KBM-7 (cell line): ENCODE measurements around the gene GAS2L2.

Experiments used
- DNase-seq: peaks from one replicate; pipeline ENCODE4 v3.0.0-alpha.2; 2015
- in situ Hi-C: fragments of 300-500 bp; cut with MboI; formaldehyde crosslinking; loops from 2 replicates; pipeline ENCODE4 v1.14.3; 2020; ENCODE audit warnings: low sequenced_read_pairs, low pct_unique_long_range_greater_than_20kb, mixed read lengths

GAS2L2 gene

DNA sequence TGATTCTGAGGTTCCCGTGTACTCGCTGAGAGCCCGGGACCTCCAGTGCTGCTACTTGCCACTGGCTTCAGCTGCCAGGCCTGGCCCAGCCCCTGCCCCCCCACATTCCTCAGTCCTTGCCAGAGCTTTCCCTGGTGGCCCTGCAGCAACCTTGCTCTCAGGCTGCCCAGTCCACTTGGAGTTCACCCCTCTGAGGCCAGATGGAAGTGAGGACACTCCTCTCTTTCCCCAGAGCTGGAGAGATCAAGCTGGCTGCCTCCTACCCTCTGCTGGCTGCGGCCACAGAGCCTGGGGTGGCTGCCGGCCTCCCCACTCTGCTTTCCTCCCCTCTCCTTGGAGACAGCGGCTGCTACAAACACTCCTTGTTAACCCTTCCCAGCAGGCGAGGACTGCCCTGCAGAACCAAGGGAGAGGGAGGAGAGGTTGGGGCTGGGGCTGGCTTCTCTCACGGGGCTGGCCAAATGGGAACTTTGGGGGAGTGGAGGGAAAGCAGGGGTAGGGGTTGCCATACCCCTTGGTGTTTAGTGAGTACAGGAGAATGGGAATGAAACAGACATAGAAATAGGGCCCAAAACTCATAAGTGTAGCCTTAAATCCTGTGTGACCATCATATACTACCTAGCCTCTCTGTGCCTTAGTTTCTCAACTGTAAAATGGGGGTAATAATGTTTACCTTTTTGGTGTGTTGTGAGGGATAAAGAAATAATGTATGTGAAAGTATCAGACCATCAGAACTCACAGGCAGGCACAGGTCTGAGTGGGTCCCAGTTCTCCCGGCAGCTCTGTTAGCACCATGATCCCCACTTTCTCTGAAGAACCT is at the start of gene GAS2L2:
Gene GAS2L2, minus strand, starts transcription at position 295 of the 820 bp plus-strand sequence. CDS start 389 bp downstream, outside the sequence.
- in situ Hi-C loops: no loop called here

DNA sequence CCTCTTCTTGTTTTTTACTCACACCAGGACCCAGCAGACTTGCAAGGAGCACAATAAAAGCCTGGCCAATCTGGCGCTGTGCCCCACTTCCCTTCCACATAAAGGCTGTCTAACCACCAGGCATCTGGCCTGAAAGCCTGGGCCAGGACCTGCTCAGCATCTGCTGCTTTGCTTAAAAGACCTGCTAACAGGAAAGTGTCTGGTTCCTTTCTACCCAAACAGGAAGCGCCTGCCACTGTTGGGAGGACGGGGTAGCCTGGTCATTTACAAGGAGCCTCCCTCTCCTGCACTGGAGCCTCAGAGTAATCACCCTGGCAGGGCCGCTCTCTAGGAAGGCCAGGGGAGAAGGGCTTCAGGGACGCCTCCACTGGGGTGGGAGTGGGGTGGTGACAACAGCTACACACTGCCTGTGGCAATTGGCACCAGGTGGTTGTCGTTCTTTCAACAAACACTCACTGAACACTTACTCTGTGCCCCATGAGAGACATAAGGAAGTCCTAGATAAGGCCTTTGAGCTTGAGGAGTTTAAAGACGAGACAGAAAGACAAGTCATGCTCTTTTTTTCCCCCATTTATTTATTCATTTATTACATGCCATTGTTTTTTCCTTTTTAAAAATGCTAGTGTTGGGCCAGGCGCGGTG is 48.7 kb upstream of the GAS2L2 start:
- in situ Hi-C loops: no loop called here
- peak; percentile 99 for DNase-seq

More for the DNA sequence above, at the start of gene GAS2L2:
- DNase-seq: no peak

DNA sequence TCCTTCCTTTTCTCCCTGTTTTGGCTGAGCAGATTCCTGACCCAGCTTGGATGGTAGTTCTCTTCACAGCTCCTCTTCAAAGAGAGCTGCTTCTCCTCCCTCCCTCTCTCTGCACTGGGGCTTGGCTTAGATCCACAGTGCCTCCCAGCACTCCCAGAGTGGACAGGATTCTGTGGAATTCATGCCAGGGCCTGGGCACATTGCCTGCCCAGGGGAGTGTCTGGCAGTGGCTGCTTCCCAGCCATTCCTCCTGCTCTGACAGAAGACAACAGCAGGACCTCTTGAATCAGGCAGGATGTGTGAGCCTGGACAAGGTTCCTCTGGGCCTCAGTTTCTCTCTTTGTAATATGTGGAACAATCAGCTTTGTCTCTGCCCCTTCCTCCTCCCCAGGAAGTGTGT is 46.9 kb upstream of the GAS2L2 start:
- DNase-seq: no peak
- in situ Hi-C loops: no loop called here

GRCh38 chr17:35797918-35798317 is 44.9 kb upstream of the GAS2L2 start:
- in situ Hi-C loops: no loop called here
- DNase-seq: no peak

DNA sequence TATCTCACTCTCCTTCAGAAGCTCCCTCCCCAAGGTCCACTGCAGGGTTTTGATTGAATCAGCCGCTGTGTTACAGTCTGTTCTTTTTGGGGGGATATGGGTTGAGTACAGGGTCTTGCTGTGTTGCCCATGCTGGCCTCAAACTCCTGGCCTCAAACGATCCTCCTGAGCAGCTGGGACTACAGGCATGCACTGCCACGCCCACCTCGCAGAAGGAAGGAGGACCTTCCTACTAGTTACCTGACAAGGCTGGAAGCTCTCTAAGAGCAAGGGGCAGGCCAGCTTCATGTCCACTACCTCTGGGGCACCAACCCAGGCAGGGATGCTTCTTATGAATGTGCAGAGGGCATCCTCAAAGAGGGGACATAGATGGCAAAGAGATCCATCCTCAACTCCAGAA is 44.3 kb upstream of the GAS2L2 start:
- in situ Hi-C loops: no loop called here
- DNase-seq: no peak

- in situ Hi-C loops: no loop called here
- no peak for DNase-seq
Observed at GRCh38 chr17:35796942-35797341, 43.9 kb upstream of the GAS2L2 start.

GRCh38 chr17:35795871-35796265 is 42.8 kb upstream of the GAS2L2 start:
- in situ Hi-C loops: no loop called here
- DNase-seq: no peak

GRCh38 chr17:35795007-35795870 is 42.2 kb upstream of the GAS2L2 start, which contains the start of gene MMP28:
TSS of gene MMP28 (minus strand) at chr17:35795641. CDS start at chr17:35795377, 264 bp downstream.
- peak; percentile 45 for DNase-seq
- in situ Hi-C loops: no loop called here

DNA sequence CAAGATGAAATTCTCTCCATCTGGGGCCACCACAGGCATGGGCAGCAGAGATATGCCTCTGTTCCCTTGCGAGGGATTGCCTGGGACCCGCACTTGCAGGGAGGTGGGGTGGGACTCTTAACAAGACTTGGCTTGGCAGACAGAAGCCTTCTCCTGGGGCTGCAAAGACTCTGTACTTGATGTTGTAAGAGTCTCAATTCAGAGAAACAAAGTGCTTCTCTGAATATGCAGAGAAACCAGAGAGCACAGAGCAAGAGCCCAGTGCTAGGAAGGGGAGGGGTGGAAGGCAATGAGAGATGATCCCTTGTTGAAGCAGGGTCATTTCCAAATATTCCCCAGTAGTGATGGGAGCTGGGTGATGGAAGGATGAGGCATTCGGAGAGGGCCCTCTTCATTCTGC is 40.2 kb upstream of the GAS2L2 start:
- in situ Hi-C loops: no loop called here

GRCh38 chr17:35791681-35792350 is 38.8 kb upstream of the GAS2L2 start:
- in situ Hi-C loops: no loop called here
- no peak for DNase-seq

More for the DNA sequence above, 40.2 kb upstream of the GAS2L2 start:
- no peak for DNase-seq

DNA sequence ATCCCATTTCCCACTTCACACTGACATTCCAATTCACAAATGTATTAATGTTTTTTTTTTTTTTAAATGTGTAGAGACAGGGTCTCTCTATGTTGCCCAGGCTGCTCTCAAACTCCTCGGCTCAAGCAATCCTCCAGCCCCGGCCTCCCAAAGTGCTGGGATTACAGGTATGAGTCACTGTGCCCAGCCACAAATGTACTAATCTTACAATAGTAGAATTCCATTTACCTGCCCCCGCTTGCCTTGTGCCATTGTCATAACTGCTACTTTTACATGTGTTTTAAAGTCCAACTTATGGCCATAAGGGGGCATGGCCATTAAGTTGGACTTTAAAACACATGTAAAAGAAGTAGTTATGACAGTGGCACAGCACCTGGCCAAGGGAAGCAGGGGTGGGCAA is 37.8 kb upstream of the GAS2L2 start:
- no peak for DNase-seq
- in situ Hi-C loops: no loop called here

DNA sequence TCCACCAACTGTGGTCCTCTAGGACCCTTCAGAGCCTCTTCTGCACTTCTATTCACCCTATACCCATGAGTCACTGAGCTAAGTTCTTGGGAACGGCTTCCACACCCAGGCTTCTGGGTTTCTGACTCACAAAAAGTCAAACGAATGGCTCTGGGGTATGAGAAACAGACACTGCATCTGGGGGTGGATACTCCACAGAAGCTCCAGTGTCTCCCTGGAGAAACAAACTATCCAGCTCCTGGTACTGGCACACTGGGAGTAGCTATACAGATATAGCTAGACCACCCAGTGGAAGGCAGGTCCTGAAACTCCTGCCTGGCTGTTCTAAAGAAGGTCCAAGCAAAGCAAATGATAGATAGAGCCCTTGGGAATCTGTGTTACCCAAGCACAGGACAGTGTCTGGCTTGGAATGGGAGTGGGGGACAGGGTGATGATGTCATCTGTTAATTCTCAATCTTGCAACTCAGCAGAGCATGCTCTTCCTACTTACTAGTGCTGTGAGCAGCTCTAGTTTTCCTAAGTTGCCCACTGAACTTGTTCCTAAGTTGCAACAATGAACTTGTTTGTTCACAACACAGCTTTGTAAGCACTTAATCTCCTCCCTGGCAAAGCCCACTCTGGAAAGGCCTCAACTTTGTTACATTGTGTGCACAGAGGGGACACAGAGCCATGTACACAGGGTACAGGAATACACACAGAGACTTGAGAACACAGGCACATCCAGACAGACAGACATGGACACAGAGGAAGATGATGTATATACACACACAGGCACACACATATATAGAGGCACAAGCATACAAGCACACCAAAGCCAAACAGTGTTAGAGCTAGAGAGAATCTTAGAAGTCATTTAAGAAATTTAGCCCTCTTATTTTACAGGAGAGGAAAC is 35.7 kb upstream of the GAS2L2 start:
- in situ Hi-C loops: no loop called here
- no peak for DNase-seq

DNA sequence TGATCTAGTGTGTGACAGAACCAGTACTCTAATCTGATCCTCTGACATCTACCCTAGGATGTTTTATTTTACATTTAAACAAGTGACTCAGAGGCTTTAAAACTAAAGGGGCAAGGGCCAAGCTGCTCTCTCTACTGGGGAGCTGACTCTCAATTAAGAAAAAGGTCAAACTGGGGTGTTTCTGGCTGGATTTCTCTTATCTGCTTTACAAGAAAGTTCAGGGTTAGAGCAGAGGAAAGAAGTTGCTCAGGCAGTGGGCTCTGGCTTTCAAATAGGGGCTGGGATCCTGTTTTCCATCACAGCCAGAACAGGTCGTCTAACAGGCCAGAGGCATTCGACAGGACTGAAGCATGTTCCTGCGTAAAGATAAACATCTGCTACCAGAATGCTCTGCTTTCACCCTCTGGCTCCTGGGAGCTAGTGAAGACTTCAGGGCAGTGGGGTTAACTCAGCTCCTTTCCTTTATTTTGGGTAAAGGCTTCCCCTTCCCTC is 33.9 kb upstream of the GAS2L2 start:
- in situ Hi-C loops: no loop called here
- no peak for DNase-seq

GRCh38 chr17:35784895-35785294 is 31.9 kb upstream of the GAS2L2 start:
- no peak for DNase-seq
- in situ Hi-C loops: no loop called here

- in situ Hi-C loops: no loop called here
- DNase-seq: no peak
Observed at GRCh38 chr17:35780950-35781349, 27.9 kb upstream of the GAS2L2 start.

DNA sequence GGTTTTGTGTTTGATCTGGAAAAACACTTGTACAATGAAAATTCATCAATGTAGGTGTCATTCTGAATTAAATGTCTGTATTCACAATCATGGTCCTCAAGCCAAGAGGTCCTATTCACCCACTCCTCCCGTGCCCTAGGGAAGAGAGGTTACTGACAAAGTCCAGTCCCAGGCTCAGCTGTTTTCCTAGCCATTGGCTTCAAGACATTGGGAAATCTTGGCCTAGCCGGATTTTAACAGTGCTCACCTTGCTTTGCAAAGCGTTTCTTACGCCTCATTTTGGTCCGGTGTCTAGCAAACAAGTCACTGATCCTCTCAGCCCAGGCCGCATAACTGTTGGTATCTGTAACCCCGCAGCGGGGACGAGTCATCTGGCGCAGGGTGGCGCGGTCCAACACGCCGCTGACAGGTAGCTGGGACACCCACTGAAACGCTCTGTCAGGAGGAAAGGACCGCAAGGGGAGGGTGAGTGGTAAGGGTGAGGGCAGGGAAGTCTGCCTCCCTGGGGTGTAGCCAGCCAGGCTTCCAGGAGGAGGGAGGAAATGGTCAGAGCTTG is 25.7 kb upstream of the GAS2L2 start:
- in situ Hi-C loops: no loop called here
- DNase-seq: no peak

DNA sequence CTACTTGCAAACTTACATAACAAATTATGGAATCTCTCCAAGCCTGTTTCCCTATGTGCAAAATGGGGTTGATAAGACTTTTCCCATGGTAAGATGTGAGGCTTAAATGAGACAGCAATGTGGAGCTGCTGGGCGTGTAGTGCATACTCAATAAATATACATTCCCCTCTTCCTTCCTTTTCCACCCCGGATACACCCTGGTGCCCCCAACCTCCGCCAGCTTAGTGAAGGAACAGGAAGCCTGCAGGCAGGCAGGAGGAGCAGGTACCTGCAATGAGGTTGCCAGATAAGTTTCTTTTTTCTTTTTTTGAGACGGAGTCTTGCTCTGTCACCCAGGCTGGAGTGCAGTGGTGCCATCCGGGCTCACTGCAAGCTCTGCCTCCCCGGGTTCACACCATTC is 22.5 kb upstream of the GAS2L2 start:
- in situ Hi-C loops: no loop called here
- peak; percentile 37 for DNase-seq

GRCh38 chr17:35775039-35775438 is 22.0 kb upstream of the GAS2L2 start:
- no peak for DNase-seq
- in situ Hi-C loops: no loop called here
